GM19455 (cell line): ENCODE measurements around the gene NACC1.

ENCODE experiments used
- ATAC-seq: cut with Tn5 transposase; IDR thresholded peaks from one replicate; pipeline ENCODE4 v1.9.1; 2021; ENCODE audit not compliant: unreplicated experiment

Gene NACC1

DNA sequence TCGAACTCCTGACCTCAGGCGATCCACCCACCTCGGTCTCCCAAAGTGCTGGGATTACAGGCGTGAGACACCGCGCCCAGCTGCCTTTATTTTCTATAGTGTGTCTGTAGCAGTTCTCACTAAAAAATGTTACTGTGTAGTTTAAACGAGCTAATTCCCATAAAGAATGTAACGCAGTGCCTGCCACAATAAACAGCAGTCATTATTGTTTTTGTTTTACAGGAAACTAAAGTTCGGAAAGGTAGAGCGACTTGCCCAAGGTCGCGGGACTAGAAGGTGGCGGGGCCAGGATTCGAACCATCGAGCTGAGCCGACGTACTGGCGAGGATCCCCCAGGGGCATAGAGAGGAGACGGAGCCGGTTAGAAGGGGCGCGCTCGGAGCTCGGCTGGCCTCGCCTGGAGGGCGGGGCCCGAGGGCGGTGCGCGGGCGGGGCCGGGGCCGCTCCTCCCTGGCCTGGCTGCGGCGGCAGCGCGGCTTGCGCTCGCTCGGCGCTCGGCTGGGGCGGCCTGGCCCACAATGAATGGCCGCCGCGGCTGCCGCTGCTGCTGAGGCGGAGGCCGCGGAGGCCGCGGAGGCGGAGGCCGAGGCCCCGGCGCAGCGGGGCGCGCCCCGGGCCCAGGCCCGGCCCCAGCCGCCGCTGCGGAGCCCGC is at the start of gene NACC1:
Gene NACC1, plus strand, starts transcription at position 493 of the 652 bp plus-strand sequence. CDS start 16,944 bp downstream, outside the sequence.
- no peak for ATAC-seq

GRCh38 chr19:13069415-13070359 is 48.4 kb upstream of the NACC1 start:
- no peak for ATAC-seq

GRCh38 chr19:13070425-13071140 is 47.5 kb upstream of the NACC1 start:
- ATAC-seq = no peak

DNA sequence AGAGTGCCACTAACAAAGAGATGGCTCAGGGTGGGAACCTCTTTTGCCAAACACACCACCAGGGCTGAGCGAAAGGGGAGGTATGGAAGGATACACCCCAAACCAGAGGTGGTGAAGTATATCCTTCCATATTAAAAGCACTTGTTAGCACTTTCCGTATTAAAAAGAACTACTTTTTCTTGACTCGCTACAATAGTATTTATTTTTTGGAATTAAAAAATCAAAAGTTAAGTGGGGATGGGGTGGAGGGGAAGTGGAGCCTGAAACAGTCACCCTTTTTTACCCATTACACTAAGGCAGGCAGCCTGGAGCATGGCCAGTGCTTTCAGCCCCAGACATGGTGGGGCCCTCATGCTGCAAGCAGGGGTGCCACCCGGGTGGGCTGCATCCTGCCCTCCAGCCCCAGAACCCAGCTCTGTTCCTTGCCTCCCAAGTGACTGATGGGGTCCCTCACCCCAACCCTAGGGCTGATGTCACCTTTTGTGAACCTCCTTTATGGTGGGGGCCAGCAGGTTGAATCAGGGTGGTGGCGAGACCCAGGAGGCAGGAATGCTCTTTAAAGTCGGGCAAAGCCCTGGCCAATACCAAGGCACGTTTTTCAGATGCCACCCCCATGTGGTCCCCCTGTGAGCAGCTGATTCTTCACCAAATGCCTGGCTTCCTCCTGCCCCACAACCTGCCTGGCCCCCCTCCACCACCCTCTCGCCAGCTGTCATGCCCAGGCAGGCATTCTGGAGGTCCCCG is 46.4 kb upstream of the NACC1 start:
- no peak for ATAC-seq

DNA sequence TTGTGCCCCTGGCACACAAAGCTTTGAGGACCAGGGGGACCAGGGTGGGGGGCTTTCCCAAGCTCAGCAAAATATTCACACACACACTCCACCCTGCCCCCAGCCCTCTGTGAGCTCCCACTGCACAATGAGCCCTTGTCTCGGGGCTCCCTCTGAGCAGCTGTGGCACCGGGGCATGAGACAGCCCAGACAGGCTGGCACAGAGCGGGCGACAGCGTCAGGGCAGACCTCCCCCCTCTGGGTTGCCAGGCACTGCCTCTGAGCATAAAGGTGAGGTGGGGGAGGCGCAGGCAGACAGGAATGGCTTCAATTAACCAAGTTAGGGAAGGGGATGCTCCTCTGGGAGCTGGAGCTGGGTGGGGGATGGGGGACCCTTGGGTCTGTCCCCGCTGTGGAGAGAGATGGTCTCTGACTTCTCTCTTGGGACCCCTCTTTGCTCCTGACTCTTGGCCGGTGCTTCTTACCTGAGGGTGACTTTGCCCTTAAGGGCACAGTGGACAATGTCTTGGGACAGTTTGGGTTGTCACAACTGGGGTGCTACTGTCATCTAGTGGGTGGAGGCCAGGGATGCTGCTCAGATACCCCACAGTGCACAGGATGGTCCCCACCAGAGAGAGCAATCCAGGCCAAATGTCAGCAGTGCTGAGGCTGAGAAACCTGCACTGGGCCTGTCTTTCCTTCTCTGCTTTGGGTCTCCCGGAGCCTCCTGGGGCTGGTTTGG is 45.7 kb upstream of the NACC1 start:
- ATAC-seq = no peak

- ATAC-seq = no peak
These were observed 44.8 kb upstream of the NACC1 start for GRCh38 chr19:13073263-13073662.

DNA sequence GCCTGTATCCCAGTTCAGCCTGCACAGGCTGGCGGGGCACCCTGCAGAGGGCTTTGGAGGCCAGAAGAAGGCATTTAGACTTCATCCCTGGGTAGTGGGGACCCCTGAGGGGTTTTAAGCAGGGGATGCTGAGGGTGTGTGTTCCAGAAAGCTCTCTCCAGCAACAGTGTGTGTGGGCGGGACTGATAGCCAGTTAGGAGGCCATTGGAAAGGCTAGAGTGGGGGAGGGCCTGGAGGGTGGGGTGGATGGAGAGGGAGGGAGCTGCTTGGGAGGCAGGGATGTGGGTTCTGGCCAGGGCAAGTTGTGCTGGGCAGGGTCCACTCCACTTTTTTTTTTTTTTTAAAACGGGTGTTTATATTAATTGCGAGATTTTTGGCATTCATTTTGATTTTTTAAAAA is 43.7 kb upstream of the NACC1 start:
- no peak for ATAC-seq

GRCh38 chr19:13076320-13076719 is 41.7 kb upstream of the NACC1 start:
- no peak for ATAC-seq

DNA sequence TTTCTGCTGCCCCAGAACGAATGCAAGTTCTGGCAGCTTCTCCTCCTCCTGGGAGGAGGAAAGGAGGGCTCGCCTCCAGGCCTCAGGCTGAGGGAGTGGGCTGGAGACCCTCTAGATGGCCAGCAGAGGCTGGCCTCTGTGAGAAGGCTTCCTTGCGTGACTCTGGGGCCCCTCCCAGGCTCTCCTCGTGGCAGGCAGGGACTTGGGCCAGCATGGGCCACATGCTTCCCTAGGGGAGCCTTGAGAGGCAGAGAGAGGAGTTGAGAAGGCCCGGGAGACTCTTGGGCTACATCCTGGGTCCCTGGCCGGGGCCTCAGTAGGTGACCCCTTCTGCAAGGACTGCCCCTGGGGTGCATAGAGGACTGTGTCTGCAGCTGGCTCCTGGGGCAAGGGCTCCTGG is 41.3 kb upstream of the NACC1 start:
- ATAC-seq = no peak

DNA sequence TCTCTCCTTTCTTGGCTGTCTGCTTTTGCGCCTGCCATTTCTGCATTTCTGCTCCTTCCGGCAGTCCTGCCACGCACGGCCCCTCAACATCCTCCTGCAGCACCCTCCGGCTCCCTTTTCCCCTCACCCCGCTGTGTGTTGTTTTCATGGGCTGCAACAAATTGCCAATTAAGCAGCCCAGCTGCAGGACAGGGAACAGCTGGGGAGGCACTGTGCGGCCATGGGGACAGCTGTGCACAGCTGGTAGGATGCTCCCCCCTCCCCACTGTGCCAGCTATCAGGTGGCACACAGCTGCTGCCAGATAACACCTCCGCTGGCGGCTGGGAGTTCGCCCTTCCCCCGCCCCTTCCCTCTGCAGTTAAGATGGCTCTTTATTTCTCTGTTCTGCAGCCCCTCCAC is 40.8 kb upstream of the NACC1 start:
- no peak for ATAC-seq

- ATAC-seq = no peak
These were observed 39.7 kb upstream of the NACC1 start for GRCh38 chr19:13078381-13078780.

- no peak for ATAC-seq
These were observed 39.0 kb upstream of the NACC1 start for GRCh38 chr19:13078897-13079541.

GRCh38 chr19:13079542-13079986 is 38.5 kb upstream of the NACC1 start:
- ATAC-seq = no peak

DNA sequence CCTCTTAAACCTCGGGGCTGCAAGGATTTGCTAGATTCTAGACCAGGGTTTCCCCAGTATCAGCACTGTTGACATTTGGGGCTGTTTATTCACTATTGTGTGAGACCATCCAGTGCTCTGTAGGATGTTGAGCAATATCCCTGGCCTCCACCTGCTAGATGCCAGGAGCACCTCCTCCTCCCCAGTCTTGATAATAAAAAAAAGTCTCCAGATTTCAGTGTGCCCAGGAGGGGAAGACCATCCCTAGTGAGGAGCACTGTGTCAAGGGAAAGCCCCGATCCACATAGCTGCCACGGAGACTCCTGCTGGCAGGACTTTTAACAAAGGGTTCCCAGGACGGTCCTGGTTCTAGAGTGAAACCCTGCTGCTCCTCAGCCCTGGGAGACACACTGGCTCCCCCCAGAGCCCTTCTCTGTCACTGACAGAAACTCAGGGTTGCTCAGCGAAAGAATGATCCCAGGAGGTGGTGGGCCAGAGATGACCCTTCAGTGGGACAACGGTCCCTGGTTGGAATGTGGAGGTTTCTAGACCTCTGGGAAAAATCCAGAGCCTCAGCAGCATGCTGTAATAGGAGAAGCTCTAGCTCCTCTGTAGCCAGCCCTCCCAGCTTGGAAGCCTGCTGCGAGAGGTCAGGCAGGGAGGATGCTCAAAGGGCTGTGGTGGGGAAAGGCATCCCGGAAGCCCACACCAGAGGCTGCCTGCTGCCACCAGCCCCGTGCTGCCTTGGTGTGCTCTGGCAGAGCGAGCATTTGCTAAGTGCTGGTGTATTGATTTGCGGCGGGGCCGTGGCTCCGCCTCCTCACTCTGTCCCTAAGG is 35.7 kb upstream of the NACC1 start:
- ATAC-seq = no peak

DNA sequence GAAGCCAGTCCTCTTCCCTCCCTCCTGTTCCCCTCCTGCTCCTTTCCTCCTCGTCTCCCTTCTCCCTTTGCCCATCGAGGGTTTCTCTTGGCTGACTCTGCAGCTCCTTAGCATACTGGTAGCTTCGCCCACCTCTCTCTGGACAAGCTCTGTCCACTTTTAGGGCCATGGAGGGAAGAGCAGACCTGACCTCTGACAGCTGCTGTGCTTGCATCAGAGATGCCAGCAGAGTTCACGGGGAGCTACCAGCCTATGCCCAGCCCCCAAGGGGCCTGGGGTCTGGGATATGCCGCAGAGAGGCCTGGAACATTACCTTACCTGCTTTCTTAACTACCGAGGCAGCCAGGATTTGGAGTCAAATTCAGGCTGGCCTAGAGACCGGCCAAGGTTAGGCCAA is 35.1 kb upstream of the NACC1 start:
- no peak for ATAC-seq

GRCh38 chr19:13083627-13084026 is 34.4 kb upstream of the NACC1 start:
- ATAC-seq = no peak

- no peak for ATAC-seq
These were observed 32.4 kb upstream of the NACC1 start for GRCh38 chr19:13085666-13086065.

DNA sequence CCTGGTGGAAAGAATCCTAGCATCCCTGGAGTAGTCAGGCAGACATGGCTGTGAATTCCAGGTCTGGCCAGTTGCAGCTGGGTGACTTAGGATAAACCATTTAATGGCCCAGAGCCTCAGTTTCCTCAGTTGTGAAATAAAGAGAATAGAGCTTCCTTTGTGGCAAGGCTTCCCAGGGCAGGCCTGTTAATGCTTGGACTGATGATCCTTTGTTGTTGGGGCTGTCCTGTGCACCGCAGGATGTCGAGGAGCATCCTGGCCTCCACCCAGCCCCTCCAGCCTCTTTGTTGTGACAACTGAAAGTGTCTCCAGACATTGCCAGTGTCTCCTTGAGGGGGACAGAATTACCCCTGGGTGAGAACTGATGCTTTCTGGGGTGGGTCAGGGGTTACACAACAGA is 31.7 kb upstream of the NACC1 start:
- ATAC-seq = no peak

DNA sequence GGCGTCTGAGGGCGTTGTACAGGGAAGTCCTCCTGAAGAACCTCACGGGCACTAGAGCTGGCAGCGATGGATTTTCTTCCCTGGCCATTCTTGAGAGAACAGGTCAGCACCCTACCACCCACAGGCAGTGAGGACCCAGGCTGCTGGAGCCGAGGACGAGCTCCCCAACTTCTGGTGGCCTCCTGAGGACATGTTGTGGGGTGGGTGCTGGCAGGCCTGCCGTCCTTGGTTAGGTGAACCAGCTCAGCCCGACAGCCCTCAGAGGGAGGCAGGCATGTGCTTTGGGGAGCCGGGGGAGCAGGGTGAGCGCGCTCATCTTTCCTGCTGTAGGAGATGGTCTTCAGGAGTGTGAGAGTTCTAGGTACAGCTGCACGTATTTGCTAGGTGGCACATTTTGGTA is 30.8 kb upstream of the NACC1 start:
- ATAC-seq = no peak
